ENCODE results near the gene BRCC3.

Gene BRCC3

GRCh38 chrX:155070975-155071693 is at the start of gene BRCC3, which contains the start of the genes CMC4 and MTCP1:
TSS of gene BRCC3 (plus strand) at chrX:155071508. CDS start at chrX:155071528, 20 bp downstream.
TSS of gene CMC4 (minus strand) at chrX:155071136. CDS start at chrX:155064023, 7,113 bp downstream.
TSS of gene MTCP1 (minus strand) at chrX:155071136. CDS start at chrX:155066010, 5,126 bp downstream.
- peak; percentile 52 to 95 for DNase-seq

GRCh38 chrX:155022585-155022984 is 48.7 kb upstream of the BRCC3 start, which contains the start of gene F8:
TSS of gene F8 (minus strand) at chrX:155022723. CDS start at chrX:155022552, 171 bp downstream.
- DNase-seq = no peak

- DNase-seq = no peak
Measured at GRCh38 chrX:155023907-155024833, 47.1 kb upstream of the BRCC3 start.

- no peak for DNase-seq
Measured at GRCh38 chrX:155026420-155026726, 44.9 kb upstream of the BRCC3 start.

- DNase-seq = peak; percentile 80 to 94
Measured at GRCh38 chrX:155026727-155027508, 44.4 kb upstream of the BRCC3 start, which contains the start of gene FUNDC2. TSS of gene FUNDC2 (plus strand) at chrX:155026844. CDS start at chrX:155026939, 95 bp downstream.

- DNase-seq = peak; percentile 26 to 40
Measured at GRCh38 chrX:155027509-155028066, 43.7 kb upstream of the BRCC3 start.

- DNase-seq = peak in 1 of 2 experiments; percentile 0
Measured at GRCh38 chrX:155028129-155028528, 43.2 kb upstream of the BRCC3 start.

GRCh38 chrX:155028877-155029291 is 42.4 kb upstream of the BRCC3 start:
- no peak for DNase-seq

- no peak for DNase-seq
Measured at GRCh38 chrX:155031657-155032056, 39.7 kb upstream of the BRCC3 start.

- DNase-seq = no peak
Measured at GRCh38 chrX:155035688-155036087, 35.6 kb upstream of the BRCC3 start.

GRCh38 chrX:155046129-155046810 is 25.0 kb upstream of the BRCC3 start:
- DNase-seq = no peak

- DNase-seq = no peak
Measured at GRCh38 chrX:155046811-155047528, 24.3 kb upstream of the BRCC3 start.

- peak; percentile 2 to 52 for DNase-seq
Measured at GRCh38 chrX:155048977-155049619, 22.2 kb upstream of the BRCC3 start.

GRCh38 chrX:155052738-155053498 is 18.4 kb upstream of the BRCC3 start:
- no peak for DNase-seq

GRCh38 chrX:155053656-155054055 is 17.7 kb upstream of the BRCC3 start:
- no peak for DNase-seq

GRCh38 chrX:155054255-155054654 is 17.1 kb upstream of the BRCC3 start:
- no peak for DNase-seq

GRCh38 chrX:155055494-155055893 is 15.8 kb upstream of the BRCC3 start:
- DNase-seq = no peak

GRCh38 chrX:155056471-155056870 is 14.8 kb upstream of the BRCC3 start:
- no peak for DNase-seq

Data from NCI-H446 (cell line).